ENCODE measurements around the gene KRTAP10-1. TPM values are rescaled to one million over a fixed set of nuclear protein-coding genes. Genes with fewer than 3 reads are reported as not detected.

The KRTAP10-1 gene
- total RNA-seq, 1 donor from 2014 or later: not detected

- Mint-ChIP-seq H3K4me3 (no peak overlapping the region), H3K27ac (no peak overlapping the region), H3K36me3 (no peaks in the 10 kb centered on the region), H3K4me1 (ENCODE audit: unreplicated experiment) (no peaks in the 10 kb centered on the region), H3K9me3 (peaks cover 5% of the 10 kb centered on the region), H3K27me3 (no peaks in the 10 kb centered on the region)
- TF ChIP-seq CTCF (conservative IDR thresholded peaks at IDR 0.05): no peak
- no peak for DNase-seq (ENCODE audit: extremely low spot score, unreplicated experiment)
Measured at GRCh38 chr21:44518686-44519085, 21.3 kb downstream of the KRTAP10-1 start.

GRCh38 chr21:44517175-44517899 is 22.7 kb downstream of the KRTAP10-1 start:
- no peak for DNase-seq (ENCODE audit: extremely low spot score, unreplicated experiment)

GRCh38 chr21:44516828-44517174 is 23.2 kb downstream of the KRTAP10-1 start:
- no peak for DNase-seq (ENCODE audit: extremely low spot score, unreplicated experiment)
- no peak for TF ChIP-seq CTCF (conservative IDR thresholded peaks at IDR 0.05)
- Mint-ChIP-seq H3K36me3 (no peaks in the 10 kb centered on the region), H3K27me3 (no peaks in the 10 kb centered on the region), H3K4me3 (no peak overlapping the region), H3K4me1 (ENCODE audit: unreplicated experiment) (no peaks in the 10 kb centered on the region), H3K9me3 (peaks cover 5% of the 10 kb centered on the region), H3K27ac (no peak overlapping the region)

More at GRCh38 chr21:44517175-44517899, 22.7 kb downstream of the KRTAP10-1 start:
- no peak overlapping the region for H3K27ac Mint-ChIP-seq
- no peak overlapping the region for H3K4me3 Mint-ChIP-seq
- H3K36me3 Mint-ChIP-seq: no peaks in the 10 kb centered on the region
- TF ChIP-seq CTCF (conservative IDR thresholded peaks at IDR 0.05): no peak
- H3K9me3 Mint-ChIP-seq: peaks cover 5% of the 10 kb centered on the region
- no peaks in the 10 kb centered on the region for H3K4me1 Mint-ChIP-seq (ENCODE audit: unreplicated experiment)
- H3K27me3 Mint-ChIP-seq: no peaks in the 10 kb centered on the region

- TF ChIP-seq CTCF (conservative IDR thresholded peaks at IDR 0.05): no peak
- DNase-seq (ENCODE audit: extremely low spot score, unreplicated experiment): no peak
- H3K36me3 Mint-ChIP-seq: no peaks in the 10 kb centered on the region
- no peak overlapping the region for H3K4me3 Mint-ChIP-seq
- peaks cover 5% of the 10 kb centered on the region for H3K9me3 Mint-ChIP-seq
- H3K27me3 Mint-ChIP-seq: no peaks in the 10 kb centered on the region
- no peaks in the 10 kb centered on the region for H3K4me1 Mint-ChIP-seq (ENCODE audit: unreplicated experiment)
- no peak overlapping the region for H3K27ac Mint-ChIP-seq
Measured at GRCh38 chr21:44516342-44516741, 23.7 kb downstream of the KRTAP10-1 start.

GRCh38 chr21:44515359-44516165 is 24.4 kb downstream of the KRTAP10-1 start:
- Mint-ChIP-seq H3K36me3 (no peaks in the 10 kb centered on the region), H3K27ac (no peak overlapping the region), H3K9me3 (peaks cover 5% of the 10 kb centered on the region), H3K4me3 (no peak overlapping the region), H3K27me3 (no peaks in the 10 kb centered on the region), H3K4me1 (ENCODE audit: unreplicated experiment) (no peaks in the 10 kb centered on the region)
- no peak for TF ChIP-seq CTCF (conservative IDR thresholded peaks at IDR 0.05)
- DNase-seq (ENCODE audit: extremely low spot score, unreplicated experiment): no peak

All from type B pancreatic cell (in vitro differentiated cells).